RWPE1 (cell line): ENCODE data around the gene CLDN34.

ENCODE experiments used
- CTCF ChIA-PET: fragments of 350-600 bp; sonication (Branson Sonifier 250); formaldehyde crosslinking; extraction: SDS; loops from one replicate; lab custom pipeline; 2021; lab: Yijun Ruan, JAX
- POLR2A ChIA-PET: fragments of 400-600 bp; formaldehyde crosslinking; extraction: SDS; loops from one replicate; lab custom pipeline; 2020; ENCODE audit warnings: antibody characterized with exemption; ENCODE audit not compliant: low non-redundant PET; lab: Yijun Ruan, JAX
- DNase-seq: peaks from one replicate; pipeline ENCODE4 v3.0.0; 2012; ENCODE audit warnings: low spot score
- H3K27ac ChIP-seq: fragments of 450-650 bp; 2 replicates; pipeline ENCODE4 v1.5.1; 2017
- CTCF ChIP-seq: fragments of 450-650 bp; conservative IDR thresholded peaks from 2 replicates; pipeline ENCODE4 v1.5.1; 2017; ENCODE audit warnings: low read depth, mild to moderate bottlenecking

CLDN34 gene

DNA sequence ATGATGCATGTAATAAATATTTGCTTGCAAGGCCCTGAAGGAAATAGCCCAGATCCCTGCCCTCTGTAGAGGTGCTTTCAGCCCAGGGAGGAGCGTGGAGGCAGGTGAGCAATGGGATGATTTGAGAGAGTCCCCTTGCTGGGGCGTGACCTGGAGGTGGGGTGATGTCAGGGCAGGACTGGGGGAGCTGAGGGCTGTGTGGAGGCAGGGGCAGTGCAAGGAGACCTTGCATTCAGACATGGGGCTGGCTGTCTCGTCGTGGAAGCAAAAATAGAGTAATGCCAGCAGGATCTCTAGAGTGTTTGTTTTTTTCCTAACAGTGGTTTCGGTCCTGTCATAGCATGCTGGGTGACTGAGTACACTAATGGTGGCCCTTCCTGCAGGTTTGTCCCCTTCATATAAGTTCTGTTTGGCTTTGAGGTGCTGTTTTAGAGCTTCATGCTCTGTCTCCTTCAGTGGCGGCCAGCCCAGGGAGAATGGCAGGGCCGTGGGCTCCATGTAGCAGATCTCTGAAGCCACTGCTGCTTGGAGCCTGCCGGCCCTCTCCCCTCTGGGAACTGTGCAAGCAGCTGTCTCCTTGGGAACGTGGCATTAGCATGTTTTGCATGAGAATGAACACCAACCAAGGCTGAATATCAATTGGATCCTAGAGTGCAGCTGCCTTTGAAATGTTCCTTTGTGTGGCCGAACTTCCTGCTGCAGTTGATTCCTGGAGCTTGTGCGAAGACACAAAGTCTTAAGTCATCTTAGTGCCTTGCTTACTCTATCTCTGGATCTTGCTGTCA, 39.3 kb upstream of the CLDN34 start:
- H3K27ac ChIP-seq = no peak overlapping the region
- ChIA-PET POLR2A (no interaction called here), CTCF (no interaction called here)
- DNase-seq = no peak
- no peak for TF ChIP-seq CTCF

DNA sequence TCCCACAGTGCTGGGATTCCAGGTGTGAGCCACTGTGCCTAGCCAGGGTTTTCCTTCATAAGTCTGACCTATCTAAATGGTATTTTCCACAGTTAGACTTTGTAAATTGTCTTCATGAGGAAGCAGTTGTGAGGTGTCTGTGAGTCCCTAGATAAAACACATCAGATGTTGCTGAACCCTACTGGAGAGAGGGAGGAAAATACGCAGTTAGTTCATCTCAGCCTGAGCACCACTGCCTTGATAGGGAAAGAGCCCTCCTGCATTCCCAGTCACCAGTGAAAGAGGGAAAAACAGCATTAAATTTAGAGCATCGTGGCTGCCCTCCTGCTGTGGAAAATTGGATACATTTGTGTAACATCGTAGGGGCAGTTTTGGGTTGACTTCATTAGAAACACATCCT, 31.7 kb upstream of the CLDN34 start:
- no peak for DNase-seq
- POLR2A ChIA-PET = no interaction called here
- CTCF ChIA-PET = no interaction called here
- no peak for TF ChIP-seq CTCF
- H3K27ac ChIP-seq = no peak overlapping the region

DNA sequence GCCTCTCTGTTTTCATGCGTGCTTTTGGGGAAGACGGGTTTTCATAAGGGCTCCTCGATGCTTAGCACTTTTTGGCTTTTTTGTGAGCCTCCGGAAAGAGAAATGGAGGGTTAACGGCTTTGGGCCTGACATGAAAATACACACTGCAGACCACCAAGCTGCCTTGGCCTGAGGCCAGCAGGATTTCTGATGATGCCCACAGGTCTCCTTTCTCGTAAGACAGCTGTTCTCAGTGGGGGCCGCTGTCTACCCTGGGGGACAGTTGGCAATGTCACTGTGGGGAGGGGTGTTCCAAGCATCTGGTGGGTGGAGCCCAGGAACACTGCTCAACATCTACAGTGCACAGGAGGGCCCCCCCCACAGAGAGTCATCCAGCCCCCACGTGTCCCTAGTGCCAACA, 29.4 kb upstream of the CLDN34 start:
- no peak for DNase-seq
- POLR2A ChIA-PET = no interaction called here

DNA sequence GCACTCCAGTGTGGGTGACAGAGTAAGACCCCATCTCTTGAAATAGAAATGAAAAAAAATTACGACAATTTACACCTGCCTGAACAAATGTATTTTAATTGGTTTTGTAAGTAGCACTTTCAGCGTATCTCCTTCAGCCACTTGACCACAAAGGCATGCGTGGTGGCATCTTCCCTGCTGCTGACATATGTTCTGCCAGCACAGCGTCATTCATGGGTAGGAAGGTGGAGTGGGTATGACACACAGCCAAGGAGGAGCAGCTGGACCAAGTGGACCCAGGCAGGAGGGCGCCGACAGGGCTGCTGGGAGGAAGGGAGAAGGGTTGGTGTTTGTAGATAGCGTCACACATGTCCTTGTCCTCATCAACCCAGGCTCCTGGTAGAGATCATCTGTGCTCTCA, 28.6 kb upstream of the CLDN34 start:
- CTCF ChIA-PET = no interaction called here
- POLR2A ChIA-PET = no interaction called here
- no peak for TF ChIP-seq CTCF
- H3K27ac ChIP-seq = no peak overlapping the region
- DNase-seq = no peak

More for the DNA sequence above, 29.4 kb upstream of the CLDN34 start:
- CTCF ChIA-PET = no interaction called here
- H3K27ac ChIP-seq = no peak overlapping the region
- TF ChIP-seq CTCF = no peak

- no peak for TF ChIP-seq CTCF
- ChIA-PET CTCF (no interaction called here), POLR2A (no interaction called here)
- peak overlapping the region; percentile 25; the same call in 1 of the 2 replicates for H3K27ac ChIP-seq
- DNase-seq = peak; percentile 77
Measured at GRCh38 chrX:9940421-9940820, 26.7 kb upstream of the CLDN34 start.

DNA sequence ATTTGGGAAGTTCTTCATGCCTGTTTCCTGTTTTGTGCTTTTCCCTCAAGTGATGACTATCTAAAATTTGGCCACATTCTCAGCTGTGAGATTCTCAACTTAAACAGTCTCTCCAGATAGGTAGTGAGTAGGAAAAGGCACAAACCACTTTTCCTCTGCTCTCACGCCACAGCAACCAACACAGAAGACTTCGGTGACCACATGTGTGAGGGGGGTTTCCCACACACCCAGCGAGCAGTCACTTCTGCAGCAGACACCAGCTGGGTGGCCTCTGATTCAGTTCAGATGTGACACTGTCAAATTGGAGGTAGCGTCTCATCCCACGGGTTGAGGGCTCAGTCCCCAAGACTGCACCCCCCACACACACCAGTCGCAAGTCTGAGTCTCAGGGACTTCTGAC, 25.1 kb upstream of the CLDN34 start:
- DNase-seq = no peak
- no peak for TF ChIP-seq CTCF
- no peak overlapping the region for H3K27ac ChIP-seq
- POLR2A ChIA-PET = no interaction called here
- CTCF ChIA-PET = interaction anchor here (0.6 kb wide), 1 partner anchor 1123 kb away, joined by 3 read pairs; no protein-coding TSS in a partner anchor
